DMS53 (cell line): ENCODE measurements around the gene NAGS.
A peak's percentile ranks its signal among the peaks of the same experiment; 100 is the strongest.
"Not testable (repeated sequence)": the region's sequence is repeated elsewhere in the genome, so short reads cannot be mapped to it uniquely, and the experiment has no call there.

Experiments used
- DNase-seq: peaks from one replicate; lab custom pipeline; 2025; lab: John Stamatoyannopoulos, UW

The NAGS gene

GRCh38 chr17:44006598-44007345, 2.4 kb downstream of the NAGS start:
- DNase-seq = peak; percentile 98

GRCh38 chr17:44007346-44008204, 3.2 kb downstream of the NAGS start:
- no peak for DNase-seq

- no peak for DNase-seq
These were observed 3.9 kb downstream of the NAGS start for GRCh38 chr17:44008205-44008909.

GRCh38 chr17:44010966-44011647, 6.7 kb downstream of the NAGS start:
- peak; percentile 30 for DNase-seq

- DNase-seq = no peak
These were observed 7.5 kb downstream of the NAGS start for GRCh38 chr17:44011876-44012275.

- DNase-seq = no peak
These were observed 8.0 kb downstream of the NAGS start for GRCh38 chr17:44012391-44012790.

DNA sequence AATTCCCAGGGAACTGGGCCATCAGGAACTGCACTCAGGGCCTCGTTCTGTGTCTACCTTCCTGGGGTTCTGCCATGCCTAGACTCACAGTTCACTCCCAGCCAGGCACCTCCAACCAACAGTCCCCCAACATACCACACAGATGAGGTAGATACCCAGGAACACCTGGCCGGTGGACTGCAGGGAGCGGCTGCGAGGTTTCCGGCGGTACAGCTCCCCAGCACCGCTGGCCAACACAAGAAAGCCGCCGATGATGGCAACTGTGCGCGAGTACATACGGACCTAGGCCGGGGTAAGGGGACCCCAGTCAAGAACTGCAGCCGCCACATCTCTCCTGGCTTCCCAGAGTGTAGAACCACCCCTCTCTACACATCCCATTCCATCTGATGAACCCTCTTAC, 8.5 kb downstream of the NAGS start:
- DNase-seq = no peak

DNA sequence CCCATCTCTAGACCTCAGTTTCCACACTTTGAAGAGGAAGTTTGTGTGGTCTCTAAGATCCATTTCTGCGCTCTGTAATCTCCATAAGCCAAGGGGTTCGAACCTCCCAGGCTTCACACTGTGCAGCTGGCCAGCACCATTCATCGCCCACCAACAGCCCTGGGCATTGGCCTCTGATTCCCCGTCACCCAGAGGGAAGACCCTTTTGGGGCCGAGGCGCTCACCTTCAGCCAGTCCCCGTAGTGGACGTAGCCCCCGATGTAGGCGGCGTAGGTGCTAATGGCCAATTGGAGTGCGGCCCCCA, 9.7 kb downstream of the NAGS start:
- no peak for DNase-seq

DNA sequence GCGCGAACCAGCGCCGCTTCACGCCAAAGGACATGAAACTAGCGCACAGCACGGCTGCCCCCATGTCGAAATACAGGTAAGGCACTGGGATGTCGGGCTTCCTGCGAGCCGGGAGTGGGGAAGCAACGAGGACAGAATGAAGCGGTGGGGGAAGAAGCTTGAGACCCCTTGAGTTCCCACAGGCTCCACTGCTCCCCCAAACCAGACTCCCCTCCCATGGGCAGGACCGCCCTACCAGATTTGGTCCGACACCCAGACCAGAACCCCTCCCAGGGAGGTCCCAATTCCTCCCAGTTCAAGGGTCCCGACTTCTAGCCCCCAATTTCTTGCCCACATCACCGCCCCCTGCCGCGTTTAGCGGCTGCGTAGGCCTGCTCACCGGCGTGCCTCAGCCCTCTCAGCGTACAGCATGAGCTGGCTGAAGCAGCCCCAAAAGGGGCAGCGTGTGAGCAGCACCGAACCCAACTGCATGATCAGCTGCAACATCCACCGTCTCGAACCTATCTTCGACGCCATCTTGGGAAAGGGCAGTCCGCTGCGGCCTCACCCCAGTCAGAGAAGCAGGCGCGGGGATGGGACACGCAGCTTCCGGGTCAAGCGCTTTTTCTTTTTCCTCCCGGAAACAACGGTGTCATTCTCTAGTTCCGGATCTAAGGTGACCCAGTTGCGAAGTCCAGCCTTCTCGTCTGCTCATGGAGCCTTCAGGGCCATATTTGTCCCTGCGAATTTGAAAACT, 10.2 kb downstream of the NAGS start, which contains the start of gene TMEM101:
TMEM101 (minus strand) TSS at position 527 of the 736 bp plus-strand sequence; CDS start at position 516, 11 bp downstream.
- DNase-seq = peak; percentile 99

- DNase-seq = not testable (repeated sequence)
These were observed 16.8 kb downstream of the NAGS start for GRCh38 chr17:44021227-44021626.

DNA sequence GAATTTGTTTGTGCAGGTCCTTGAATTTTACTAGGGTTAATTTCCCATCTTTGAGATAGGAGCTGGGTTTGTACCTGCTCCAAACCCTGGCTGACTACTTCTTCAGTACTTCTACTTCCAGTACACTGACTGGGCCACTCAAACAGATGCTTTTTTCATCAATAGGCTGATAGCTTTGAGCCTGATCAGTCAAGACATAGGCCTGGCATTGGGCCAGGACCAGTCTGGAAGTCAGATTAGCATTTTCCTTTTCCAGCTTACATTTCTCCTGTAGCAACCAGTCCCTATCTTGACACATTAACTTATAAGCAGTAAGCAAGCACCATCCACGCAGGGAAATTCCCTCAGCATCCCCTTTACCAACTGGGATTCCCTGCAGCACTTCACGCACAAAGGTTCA, 17.8 kb downstream of the NAGS start:
- DNase-seq = no peak

- no peak for DNase-seq
These were observed 19.3 kb downstream of the NAGS start for GRCh38 chr17:44023545-44024270.

DNA sequence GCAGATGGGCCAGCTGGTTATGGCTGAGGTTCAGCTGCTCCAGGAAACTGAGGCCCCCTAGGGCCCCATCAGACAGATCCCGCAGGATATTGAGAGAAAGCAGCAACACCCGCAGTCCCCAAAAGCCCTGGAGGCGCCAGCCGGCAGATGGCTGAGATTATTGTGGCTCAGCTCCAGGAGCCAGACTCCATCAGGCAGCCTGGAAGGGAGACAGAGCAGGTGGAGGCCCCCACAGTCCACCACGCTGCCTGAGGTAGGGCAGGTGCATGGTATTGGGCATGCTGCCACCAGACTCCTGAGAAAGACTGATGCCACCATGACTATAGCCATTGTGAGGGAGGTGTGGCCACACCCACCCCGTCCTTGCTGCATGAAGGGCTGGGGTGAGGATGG, 19.8 kb downstream of the NAGS start:
- DNase-seq = peak; percentile 59

GRCh38 chr17:44024853-44025252, 20.4 kb downstream of the NAGS start:
- no peak for DNase-seq

DNA sequence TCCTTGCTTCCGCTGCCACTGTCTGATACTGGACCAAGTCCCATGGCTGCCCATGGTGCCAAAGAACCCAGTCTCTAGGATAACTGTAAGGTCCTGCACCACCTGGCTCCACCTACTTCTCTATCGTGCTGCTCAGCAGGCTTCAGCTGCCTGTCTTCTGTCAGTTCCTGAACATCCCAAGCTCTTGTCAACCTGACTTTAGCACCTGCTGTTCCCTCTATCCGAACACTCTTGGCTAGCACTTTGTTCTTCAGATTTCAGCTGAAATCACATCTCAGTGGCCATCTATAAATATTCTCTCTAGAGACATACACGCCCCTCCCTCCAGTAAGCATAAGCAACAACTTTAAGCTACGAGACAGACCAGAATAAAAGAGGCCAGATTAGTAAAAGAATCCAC, 25.3 kb downstream of the NAGS start:
- DNase-seq = no peak

GRCh38 chr17:44030482-44030881, 26.1 kb downstream of the NAGS start:
- DNase-seq = no peak

DNA sequence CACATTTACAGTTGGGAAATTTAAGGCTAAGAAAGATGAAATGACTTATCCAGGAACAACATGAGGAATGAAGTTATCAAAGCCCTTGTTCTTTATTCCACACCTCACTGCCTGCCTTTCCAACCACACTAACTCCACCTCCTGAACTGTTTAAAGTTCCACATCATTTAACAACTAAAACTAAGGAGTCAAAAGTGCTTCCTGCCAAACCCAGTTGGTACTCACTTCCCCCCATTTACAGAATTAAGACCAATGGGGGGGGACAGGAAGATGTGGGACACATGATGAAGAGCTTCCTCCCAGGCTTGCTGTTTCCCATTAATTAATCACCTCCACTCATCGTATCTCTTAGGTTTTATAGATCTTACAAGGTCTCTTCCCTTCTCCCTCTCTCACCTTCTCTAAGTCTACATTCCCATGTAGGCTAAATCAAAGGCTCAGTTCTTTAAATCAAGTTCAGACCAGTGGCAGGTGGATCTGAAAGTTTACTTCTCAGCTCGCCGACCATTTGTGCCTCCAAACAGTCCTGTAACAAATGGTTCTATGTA, 29.5 kb downstream of the NAGS start:
- DNase-seq = no peak

- DNase-seq = not testable (repeated sequence)
These were observed 30.3 kb downstream of the NAGS start for GRCh38 chr17:44034688-44035087.

DNA sequence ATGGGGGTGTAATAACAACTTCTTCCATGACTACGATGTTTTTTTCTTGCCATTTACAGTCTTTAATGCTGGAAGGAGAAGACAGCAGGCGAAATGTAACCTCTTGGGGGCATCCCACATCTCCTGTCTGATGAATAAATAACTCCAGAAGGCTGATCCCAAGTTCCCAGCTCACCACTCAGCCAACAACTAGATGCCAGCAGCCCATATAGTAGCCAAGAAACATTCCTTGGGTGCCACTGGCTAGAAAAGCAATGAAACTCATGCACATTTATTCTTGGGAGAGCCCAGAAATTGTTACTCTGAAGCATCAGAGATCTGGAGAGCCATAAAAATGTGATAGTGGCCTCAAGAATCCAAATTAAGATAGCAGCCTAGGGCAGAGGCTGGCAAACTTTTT, 33.0 kb downstream of the NAGS start:
- DNase-seq = no peak

DNA sequence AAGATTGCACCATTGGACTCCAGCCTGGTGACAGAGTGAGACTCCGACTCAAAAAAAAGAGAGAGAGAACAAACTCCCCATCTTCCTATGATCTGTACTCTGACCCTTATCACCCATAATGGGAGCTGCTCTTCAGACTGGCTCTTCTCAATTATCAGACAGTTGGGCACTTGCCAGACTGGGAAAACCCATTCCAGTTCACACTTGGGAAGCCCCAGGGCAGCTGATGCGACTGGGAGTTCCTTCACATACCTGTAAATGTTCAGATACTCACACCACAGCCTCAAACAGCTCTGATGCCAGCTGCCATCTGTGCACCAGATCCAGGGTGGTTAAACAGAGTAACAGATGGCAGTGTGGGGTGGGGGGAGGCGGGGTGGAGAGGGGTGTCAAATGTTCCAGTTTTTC, 34.2 kb downstream of the NAGS start:
- no peak for DNase-seq
